HG03565 (cell line): ENCODE results near the gene PSPC1.

Experiments
- ATAC-seq: cut with Tn5 transposase; IDR thresholded peaks from one replicate; pipeline ENCODE4 v1.9.1; 2021; ENCODE audit warnings: mild to moderate bottlenecking, moderate library complexity; ENCODE audit not compliant: unreplicated experiment

The PSPC1 gene

GRCh38 chr13:19676168-19676567 is 106.6 kb downstream of the PSPC1 start:
- ATAC-seq = no peak

DNA sequence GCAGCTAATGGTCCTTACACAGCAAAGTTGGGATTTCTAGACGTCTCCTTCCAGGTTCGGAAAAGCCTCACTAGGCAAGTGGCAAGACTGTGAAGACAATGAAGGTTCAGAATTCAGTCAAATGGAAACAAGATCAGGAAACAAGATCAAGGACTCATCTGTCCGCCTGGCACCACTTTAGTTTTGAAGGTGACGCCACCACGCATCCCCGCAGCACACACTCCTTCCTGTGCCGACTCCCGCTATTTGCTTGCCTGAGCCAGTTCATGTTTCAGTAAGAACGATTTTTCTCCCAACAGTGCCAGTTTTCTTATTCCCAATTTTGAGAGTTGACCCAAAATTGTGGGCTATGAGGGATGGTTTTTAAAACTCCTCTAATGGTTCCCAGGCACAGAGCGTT is 107.8 kb downstream of the PSPC1 start:
- no peak for ATAC-seq

DNA sequence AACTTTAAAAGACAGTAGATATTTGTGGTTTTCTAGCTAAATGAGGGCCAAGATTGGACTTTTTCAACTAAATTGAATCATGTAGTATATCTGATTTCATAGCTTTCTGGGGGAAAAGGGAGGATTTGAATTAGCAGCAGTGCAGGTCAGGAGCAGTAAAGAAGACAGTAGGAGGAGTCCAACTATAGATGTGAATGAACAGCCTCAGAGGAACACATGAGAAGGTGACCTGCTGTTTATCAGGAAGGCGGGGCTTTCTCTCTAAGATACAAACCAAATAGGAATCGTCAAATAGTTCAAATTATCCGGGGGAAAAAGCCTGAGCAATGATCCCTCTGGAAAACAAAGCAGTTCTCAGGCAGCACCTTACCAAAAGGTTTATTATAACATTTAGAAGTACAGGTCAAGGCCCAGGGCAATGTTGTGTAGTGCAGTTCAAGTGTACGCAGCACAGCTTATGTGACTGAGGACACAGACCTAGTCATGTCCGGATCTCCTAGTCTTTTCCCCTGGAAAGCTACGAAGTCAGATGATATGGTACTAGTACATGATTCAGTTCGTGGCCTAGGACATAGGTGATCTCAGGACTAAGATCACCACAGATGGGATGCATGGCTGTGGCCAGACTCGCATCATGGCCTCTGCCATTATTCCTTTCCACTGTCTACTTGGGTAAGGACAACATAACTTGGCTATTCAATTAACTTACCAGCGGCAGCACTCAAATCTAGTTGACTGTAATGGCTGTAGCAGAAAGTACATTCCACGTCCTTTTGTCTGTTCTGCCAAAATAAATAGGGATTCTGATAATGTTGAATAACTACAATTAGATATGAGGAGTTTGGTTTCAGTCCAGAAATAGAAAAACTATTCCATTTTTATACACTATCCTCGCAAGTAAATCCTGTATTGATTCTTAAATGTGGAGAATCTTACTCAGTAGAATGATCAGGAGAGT is 109.0 kb downstream of the PSPC1 start:
- ATAC-seq = no peak

DNA sequence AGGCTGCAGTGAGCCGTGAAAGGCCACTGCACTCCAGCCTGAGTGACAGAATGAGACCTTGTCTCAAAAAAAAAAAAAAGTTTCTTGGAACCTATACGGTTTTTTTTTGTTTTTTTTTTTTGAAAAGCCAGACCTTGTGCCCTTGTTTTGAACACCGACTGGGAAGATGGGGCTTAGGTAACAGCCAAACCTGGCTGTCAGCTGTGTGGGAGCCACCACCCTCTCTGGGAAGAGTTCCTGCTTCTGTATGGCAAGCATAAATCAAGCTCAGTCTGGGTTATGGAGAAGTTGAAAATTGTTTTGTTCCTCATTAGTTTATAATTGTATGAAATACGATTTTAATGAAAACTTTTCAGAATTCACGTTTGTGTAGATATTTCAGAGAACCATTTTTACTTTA is 109.8 kb downstream of the PSPC1 start:
- no peak for ATAC-seq

- no peak for ATAC-seq
Measured at GRCh38 chr13:19670147-19670546, 112.6 kb downstream of the PSPC1 start.

GRCh38 chr13:19668778-19669177 is 114.0 kb downstream of the PSPC1 start:
- ATAC-seq = no peak

DNA sequence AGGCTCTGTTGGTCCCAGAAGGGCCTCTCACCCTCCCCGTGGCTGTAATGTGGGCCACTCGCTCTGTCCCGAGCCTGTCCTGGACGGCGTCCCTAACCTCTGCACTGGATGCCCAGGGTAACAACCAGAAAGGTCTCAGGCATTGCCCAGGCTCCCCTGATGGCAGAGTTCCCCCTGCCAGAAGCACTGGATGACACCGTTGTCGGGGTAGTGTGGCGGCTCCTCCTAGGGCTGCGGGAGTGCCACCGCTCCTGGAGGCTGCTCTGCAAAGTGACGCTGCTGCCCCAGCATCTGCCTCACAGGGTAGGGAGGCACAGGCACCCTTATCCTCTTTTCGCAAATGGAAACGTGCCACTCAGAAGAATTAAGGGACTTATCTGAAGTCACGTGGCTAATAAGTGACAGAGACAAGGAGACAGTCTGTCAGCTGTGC is 117.3 kb downstream of the PSPC1 start:
- no peak for ATAC-seq

GRCh38 chr13:19664481-19665230 is 118.1 kb downstream of the PSPC1 start:
- no peak for ATAC-seq

DNA sequence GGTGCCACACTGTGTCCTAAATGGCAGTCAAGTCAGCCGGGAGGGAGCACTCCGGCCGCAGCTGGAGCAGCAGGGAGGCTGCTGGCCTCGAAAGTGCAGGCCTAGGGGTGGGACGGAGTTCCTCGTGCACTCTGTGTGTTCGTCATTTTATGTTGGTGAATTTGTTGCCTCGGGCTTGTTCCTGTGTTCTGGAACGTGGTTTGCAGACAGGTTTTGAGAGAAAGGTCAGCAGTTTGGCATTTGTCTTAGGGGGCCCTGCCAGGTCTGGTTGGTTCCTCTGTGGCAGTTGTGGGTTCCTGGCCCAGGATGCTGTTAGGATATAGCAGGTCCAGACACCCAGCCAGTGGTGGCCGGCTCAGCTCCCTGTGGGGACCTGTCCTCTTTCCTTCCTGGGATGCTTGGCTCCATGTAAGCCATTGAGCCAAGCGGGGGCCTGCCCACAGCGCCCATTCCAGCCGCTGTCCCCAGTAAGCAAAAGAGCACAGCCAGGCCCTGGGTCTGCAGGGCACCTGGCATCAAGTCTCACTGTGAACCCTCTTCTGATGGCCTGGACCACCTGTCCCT is 119.2 kb downstream of the PSPC1 start:
- no peak for ATAC-seq

- no peak for ATAC-seq
Measured at GRCh38 chr13:19661561-19661960, 121.2 kb downstream of the PSPC1 start.

- no peak for ATAC-seq
Measured at GRCh38 chr13:19661126-19661525, 121.6 kb downstream of the PSPC1 start.

DNA sequence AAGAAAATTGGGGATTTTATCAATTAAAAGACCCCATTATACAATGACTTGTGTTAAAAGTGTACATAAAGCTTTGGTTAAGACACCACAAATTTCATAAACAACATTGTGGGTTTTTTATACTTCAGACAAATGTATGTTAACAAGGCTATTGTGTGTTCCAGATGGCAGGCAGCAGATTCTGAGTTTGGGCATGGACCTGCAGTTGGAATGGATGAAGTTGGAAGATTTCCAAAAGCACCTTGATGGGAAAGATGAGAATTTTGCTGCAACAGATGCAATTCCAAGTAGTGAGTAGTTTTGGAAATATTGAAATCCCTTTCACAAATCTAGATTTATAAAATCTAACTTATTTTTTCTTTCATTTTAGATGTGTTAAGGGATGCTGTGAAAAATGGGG is 123.9 kb downstream of the PSPC1 start:
- no peak for ATAC-seq

- ATAC-seq = no peak
Measured at GRCh38 chr13:19657872-19658591, 124.7 kb downstream of the PSPC1 start.
